Uterus (tissue), 4 donors: ENCODE measurements around the gene NIBAN1. TPM values are rescaled to one million over a fixed set of nuclear protein-coding genes. Genes with fewer than 3 reads are reported as not detected.

ENCODE experiments used
- DNase-seq, 2 donors: peaks; one replicate each; pipeline ENCODE4 v3.0.0-alpha.2; 2019 to 2020
- H3K27ac ChIP-seq, 2 donors: fragments of 200-600 bp; sonication (generic); 1 replicate in 1 of 2; 2 replicates in 1 of 2; pipeline ENCODE4 v1.5.1; 2016 to 2018
- H3K27me3 ChIP-seq, 2 donors: fragments of 200-600 bp; sonication (generic); one replicate each; pipeline ENCODE4 v1.5.1; 2018 to 2019; ENCODE audit warnings: control low read depth in 1 of 2
- H3K36me3 ChIP-seq, 2 donors: fragments of 200-600 bp; sonication (generic); one replicate each; pipeline ENCODE4 v1.5.1; 2019; ENCODE audit warnings: control low read depth in 1 of 2
- H3K4me1 ChIP-seq, 2 donors: fragments of 200-600 bp; sonication (generic); one replicate each; pipeline ENCODE4 v1.5.1; 2018 to 2019; ENCODE audit warnings: control low read depth in 1 of 2
- H3K4me3 ChIP-seq, 2 donors: fragments of 200-600 bp; sonication (generic); 1 replicate in 1 of 2; 2 replicates in 1 of 2; pipeline ENCODE4 v1.5.1; 2018 to 2019; ENCODE audit warnings: mild to moderate bottlenecking in 1 of 2
- H3K9me3 ChIP-seq, 2 donors: fragments of 200-600 bp; sonication (generic); one replicate each; pipeline ENCODE4 v1.5.1; 2019; ENCODE audit warnings: control low read depth in 1 of 2
- CTCF ChIP-seq, 4 experiments: fragments of 200-600 bp in 2 of 4; fragments of 450-650 bp in 2 of 4; sonication (generic) in 2 of 4; IDR thresholded peaks; one replicate each; pipeline ENCODE4 v1.5.1; 2016 to 2019; ENCODE audit warnings: antibody characterized with exemption in 4 of 4, mild to moderate bottlenecking in 2 of 4, moderate library complexity in 1 of 4
- POLR2A ChIP-seq, 2 donors: fragments of 450-650 bp; IDR thresholded peaks; one replicate each; pipeline ENCODE4 v1.6.1; 2016; ENCODE audit warnings: antibody characterized with exemption in 2 of 2, mild to moderate bottlenecking in 1 of 2, moderate library complexity in 1 of 2
- intact Hi-C: fragments of 100-400 bp; cut with DNase I; formaldehyde crosslinking; loops from one replicate; pipeline ENCODE4 v1.15.1; 2023; ENCODE audit warnings: low total_unique reads
- total RNA-seq, 4 donors: library from RNA; depleted of rRNA in 3 of 4; stranded (reverse); fragments of >200 nt in 3 of 4; gene quantifications; one replicate each; pipeline versions ENCODE4 v1.1.0 to v1.2.4, GENCODE V29; 2014 to 2023
- donor health status: DM: yes; HTN: yes; CAD: no.

Gene NIBAN1
- total RNA-seq, 4 donors from 2014 or later = 27.2 to 46.4 (median 32.5) TPM

DNA sequence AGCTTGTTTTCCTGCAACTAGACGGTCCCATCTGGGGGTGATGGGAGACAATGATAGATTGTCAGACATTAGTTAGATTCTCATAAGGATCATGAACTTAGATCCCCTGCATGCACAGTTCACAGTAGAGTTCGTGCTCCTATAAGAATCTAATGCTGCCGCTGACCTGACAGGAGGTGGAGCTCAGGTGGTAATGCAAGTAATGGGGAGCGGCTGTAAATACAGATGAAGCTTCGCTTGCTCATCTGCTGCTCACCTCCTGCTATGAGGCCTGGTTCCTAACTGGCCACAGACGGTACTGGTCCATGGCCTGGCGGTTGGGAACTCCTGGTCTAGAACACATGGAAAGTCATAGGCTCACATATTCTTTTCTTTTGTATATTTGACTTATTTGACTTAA, 42.0 kb downstream of the NIBAN1 start:
- no peaks in the 10 kb centered on the region for H3K27me3 ChIP-seq
- no peak for DNase-seq
- intact Hi-C loops = no loop called here
- H3K9me3 ChIP-seq = no peaks in the 10 kb centered on the region
- no peak for TF ChIP-seq CTCF (IDR thresholded peaks at IDR 0.05)
- no peak for TF ChIP-seq POLR2A (IDR thresholded peaks at IDR 0.05)
- H3K36me3 ChIP-seq = no peaks in the 10 kb centered on the region
- H3K27ac ChIP-seq = no peak overlapping the region
- no peaks in the 10 kb centered on the region for H3K4me1 ChIP-seq
- H3K4me3 ChIP-seq = no peak overlapping the region

- Histone ChIP-seq H3K27me3 (no peaks in the 10 kb centered on the region), H3K4me3 (no peak overlapping the region), H3K36me3 (no peaks in the 10 kb centered on the region), H3K9me3 (no peaks in the 10 kb centered on the region), H3K27ac (no peak overlapping the region), H3K4me1 (no peaks in the 10 kb centered on the region)
- DNase-seq = no peak
- intact Hi-C loops = no loop called here
- TF ChIP-seq POLR2A (IDR thresholded peaks at IDR 0.05) = no peak
- TF ChIP-seq CTCF (IDR thresholded peaks at IDR 0.05) = no peak
Measured at GRCh38 chr1:184931566-184931965, 42.7 kb downstream of the NIBAN1 start.

- intact Hi-C loops = no loop called here
- no peak overlapping the region for H3K4me3 ChIP-seq
- no peaks in the 10 kb centered on the region for H3K36me3 ChIP-seq
- no peaks in the 10 kb centered on the region for H3K9me3 ChIP-seq
- H3K27me3 ChIP-seq = no peaks in the 10 kb centered on the region
- TF ChIP-seq POLR2A (IDR thresholded peaks at IDR 0.05) = no peak
- TF ChIP-seq CTCF (IDR thresholded peaks at IDR 0.05) = no peak
- H3K27ac ChIP-seq = no peak overlapping the region
- no peaks in the 10 kb centered on the region for H3K4me1 ChIP-seq
- no peak for DNase-seq
Measured at GRCh38 chr1:184930645-184931044, 43.7 kb downstream of the NIBAN1 start.

DNA sequence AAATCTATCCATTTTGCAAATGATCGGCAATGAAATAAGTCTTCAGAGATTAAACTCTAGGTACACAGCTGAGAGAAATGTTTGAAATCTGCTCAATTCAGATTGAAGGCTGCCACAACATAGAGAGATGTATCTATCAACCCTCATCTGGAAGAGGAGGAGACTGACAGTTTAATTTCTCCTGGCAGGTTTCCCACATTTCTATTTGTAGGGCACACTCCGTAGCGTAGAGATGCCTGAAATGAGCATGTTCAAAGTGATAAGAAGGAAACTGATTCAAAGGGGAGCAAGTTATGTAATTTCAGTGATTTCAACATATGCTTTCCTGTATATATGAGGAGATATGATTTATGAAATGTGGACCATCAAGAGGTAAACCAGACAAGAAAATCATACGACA, 44.1 kb downstream of the NIBAN1 start:
- intact Hi-C loops = no loop called here
- Histone ChIP-seq H3K9me3 (no peaks in the 10 kb centered on the region), H3K4me3 (no peak overlapping the region), H3K4me1 (no peaks in the 10 kb centered on the region), H3K27me3 (no peaks in the 10 kb centered on the region), H3K27ac (no peak overlapping the region), H3K36me3 (no peaks in the 10 kb centered on the region)
- DNase-seq = no peak
- no peak for TF ChIP-seq POLR2A (IDR thresholded peaks at IDR 0.05)
- no peak for TF ChIP-seq CTCF (IDR thresholded peaks at IDR 0.05)

DNA sequence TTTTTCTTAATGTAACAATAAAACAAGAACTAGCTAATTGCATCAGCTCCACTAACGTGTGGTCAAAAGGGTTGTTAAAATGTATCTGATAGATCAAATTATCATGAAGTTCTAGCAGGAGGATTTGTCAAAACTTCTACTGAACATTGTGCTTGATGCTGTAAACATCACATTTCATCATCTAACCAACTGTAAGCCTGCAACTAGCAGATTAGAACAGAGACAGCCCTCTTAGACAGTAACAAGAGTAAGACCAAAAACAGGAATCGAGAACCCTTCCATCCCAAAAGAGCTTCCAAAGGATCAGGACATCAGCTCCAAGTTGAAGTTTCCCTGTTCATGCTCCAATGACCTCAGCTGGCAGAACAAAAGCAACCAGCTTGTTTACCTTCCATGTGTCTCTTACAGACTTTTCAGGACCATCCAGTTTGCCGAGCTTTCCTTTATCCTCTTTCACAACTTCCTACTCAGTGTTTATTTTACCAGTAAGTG, 44.6 kb downstream of the NIBAN1 start:
- TF ChIP-seq POLR2A (IDR thresholded peaks at IDR 0.05) (no peak), CTCF (IDR thresholded peaks at IDR 0.05) (no peak)
- Histone ChIP-seq H3K4me1 (no peaks in the 10 kb centered on the region), H3K9me3 (no peaks in the 10 kb centered on the region), H3K27me3 (no peaks in the 10 kb centered on the region), H3K36me3 (no peaks in the 10 kb centered on the region), H3K4me3 (no peak overlapping the region), H3K27ac (no peak overlapping the region)
- intact Hi-C loops = no loop called here
- no peak for DNase-seq
